ENCODE results near the gene MAS1. TPM values are rescaled to one million over a fixed set of nuclear protein-coding genes. Genes with fewer than 3 reads are reported as not detected.

MAS1 gene
- total and polyA plus RNA-seq, 9 of the 15 experiments (the other 6 are each of a cell fraction or from before 2014, with no cell fraction given): not detected

- TF ChIP-seq NR0B1 (IDR thresholded peaks at IDR 0.05; ENCODE audit: partially characterized antibody): no peak
- no peak for TF ChIP-seq HLTF (IDR thresholded peaks at IDR 0.05)
Observed at GRCh38 chr6:159884720-159885119, 6.1 kb upstream of the MAS1 start (continued).

- Histone ChIP-seq H3K36me3 (ENCODE audit: control insufficient read depth, insufficient read depth, low read length) (no peaks in the 10 kb centered on the region), H4K20me1 (replicated peaks; ENCODE audit: control insufficient read depth, insufficient read depth, low read length) (no peaks in the 10 kb centered on the region; the same call in 1 of the 2 replicates), H3K79me2 (ENCODE audit: control insufficient read depth, insufficient read depth, low read length) (no peaks in the 10 kb centered on the region), H3K9me1 (ENCODE audit: control insufficient read depth, insufficient read depth, low read length) (no peaks in the 10 kb centered on the region), H3K27ac (ENCODE audit: extremely low read depth, low read depth, low read length) (no peak overlapping the region), H3K4me3 (no peak overlapping the region), H3K4me1 (replicated peaks in 1 of 2; ENCODE audit: control insufficient read depth in 2 of 2, insufficient read depth in 2 of 2, low read length in 2 of 2) (no peaks in the 10 kb centered on the region; a peak in 1 of 5 replicates), H3K4me2 (ENCODE audit: insufficient read depth, low read length) (no peak overlapping the region), H2AFZ (ENCODE audit: low read depth, low read length) (no peak overlapping the region), H3K9me3 (replicated peaks; ENCODE audit: control insufficient read depth, insufficient read depth, low read depth, low read length) (no peaks in the 10 kb centered on the region), H3K27me3 (ENCODE audit: control insufficient read depth in 2 of 2, insufficient read depth in 2 of 2, low read length in 2 of 2) (peaks cover 50 to 59% of the 10 kb centered on the region in 2 experiments), H3K9ac (ENCODE audit: insufficient read depth in 1 of 2, low read depth in 2 of 2, low read length in 2 of 2) (no peak overlapping the region)
- WGBS (ENCODE audit: insufficient coverage, low coverage, missing lambda C conversion rate): 0% methylated on average over 3 of the region's 3 CpGs
- no peak for DNase-seq (ENCODE audit: extremely low read depth in 1 of 4, low spot score in 3 of 4)
- BruUV-seq (replicated peaks): no TSS peak
- intact Hi-C loops (cut with micrococcal nuclease) (loop anchor here (10.0 kb wide), 1 partner anchor 159 kb away; no protein-coding TSS in a partner anchor), in situ Hi-C loops (cut with MboI) (no loop called here)
- ATAC-seq: no peak
- no peak for FAIRE-seq
- POLR2A ChIA-PET: interaction anchor here (0.9 to 1.6 kb wide), 2 partner anchors 15 to 20 kb away, joined by 3 to 4 read pairs; no protein-coding TSS in a partner anchor
- CTCF ChIA-PET (ENCODE audit: low intra/inter-chr PET ratio): no interaction called here
- no peak for TF ChIP-seq ARID3A (IDR thresholded peaks at IDR 0.05; ENCODE audit: borderline replicate concordance, low read depth, low read length)
- no peak for TF ChIP-seq FUS (optimal IDR thresholded peaks at IDR 0.05; ENCODE audit: low read depth, low read length)
- no peak for TF ChIP-seq PTBP1 (IDR thresholded peaks at IDR 0.05; ENCODE audit: low read depth, low read length)
- TF ChIP-seq USF1 (CRISPR knock-in tag; IDR thresholded peaks at IDR 0.05): no peak
- no peak for TF ChIP-seq RBBP5 (IDR thresholded peaks at IDR 0.05; ENCODE audit: borderline replicate concordance, insufficient read depth, low read length, poor library complexity, severe bottlenecking)
- TF ChIP-seq GTF2F1 (IDR thresholded peaks at IDR 0.05; ENCODE audit: low read depth, low read length): no peak
- no peak for TF ChIP-seq IRF9 (tag; IDR thresholded peaks at IDR 0.05)
- no peak for TF ChIP-seq RFX5 (IDR thresholded peaks at IDR 0.05; ENCODE audit: low read depth, low read length)
- TF ChIP-seq ATF6 (CRISPR knock-in tag; IDR thresholded peaks at IDR 0.05): no peak
- 0 out of 2 replicates have a peak, but pooled peaks have one; percentile 31 for TF ChIP-seq BCOR (IDR thresholded peaks at IDR 0.05)
- TF ChIP-seq ZNF77 (CRISPR knock-in tag; IDR thresholded peaks at IDR 0.05): no peak
- TF ChIP-seq RBM25 (IDR thresholded peaks at IDR 0.05; ENCODE audit: low read depth, low read length, severe bottlenecking): peak; percentile 91
- no peak for TF ChIP-seq ZNF239 (CRISPR knock-in tag; IDR thresholded peaks at IDR 0.05)
Observed at GRCh38 chr6:159886270-159886669, 4.5 kb upstream of the MAS1 start.

Data from K562 (cell line).